G401 (cell line): ENCODE data around the gene LRCH4. TPM values are rescaled to one million over a fixed set of nuclear protein-coding genes. Genes with fewer than 3 reads are reported as not detected.
"Not testable (repeated sequence)": the region's sequence is repeated elsewhere in the genome, so short reads cannot be mapped to it uniquely, and the experiment has no call there.

Experiments
- DNase-seq: peaks from one replicate; pipeline ENCODE4 v3.0.0-alpha.2; 2015; ENCODE audit warnings: low spot score
- in situ Hi-C: cut with HindIII; loops from 2 replicates; pipeline ENCODE4 v1.10.0; 2016; ENCODE audit warnings: low sequenced_read_pairs, mixed read lengths
- total RNA-seq: library from RNA; depleted of rRNA; stranded (reverse); fragments of >200 nt; shearing (Covaris generic); gene quantifications from 2 replicates; pipeline ENCODE4 v1.2.3, GENCODE V29; 2014

LRCH4 gene
- total RNA-seq, 1 experiment from 2014 or later, result 6.5 TPM

- DNase-seq, result no peak
- in situ Hi-C loops, result no loop called here
Observed at GRCh38 chr7:100555701-100556100, 30.2 kb downstream of the LRCH4 start.

GRCh38 chr7:100553032-100553431 is 32.9 kb downstream of the LRCH4 start:
- in situ Hi-C loops, result no loop called here
- DNase-seq, result no peak

DNA sequence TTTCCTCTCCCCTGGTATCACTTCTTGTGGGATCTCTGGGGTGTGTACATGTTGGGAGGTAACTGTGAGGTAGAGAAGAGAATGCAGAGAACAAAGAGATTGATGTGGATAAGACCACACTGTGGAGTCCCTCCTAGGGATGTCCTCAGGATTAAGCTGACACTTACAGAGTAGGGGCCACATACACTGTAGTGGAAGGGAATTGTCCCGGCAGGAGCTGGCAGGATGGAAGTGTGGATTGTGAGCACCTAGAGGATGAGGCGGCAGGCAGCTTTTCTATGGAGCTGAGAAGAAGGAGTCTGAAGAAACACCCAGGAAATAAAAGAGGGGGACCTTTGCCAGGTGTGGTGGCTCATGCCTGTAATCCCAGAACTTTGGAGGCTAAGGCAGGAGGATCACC is 33.4 kb downstream of the LRCH4 start:
- in situ Hi-C loops, result no loop called here
- DNase-seq, result no peak

- in situ Hi-C loops, DNase-seq: not testable (repeated sequence)
Observed at GRCh38 chr7:100548446-100548845, 37.5 kb downstream of the LRCH4 start.

GRCh38 chr7:100547872-100548271 is 38.1 kb downstream of the LRCH4 start:
- in situ Hi-C loops, result no loop called here
- peak; percentile 32 for DNase-seq

- in situ Hi-C loops, result no loop called here
- DNase-seq, result peak; percentile 26
Observed at GRCh38 chr7:100546926-100547800, 38.8 kb downstream of the LRCH4 start.

GRCh38 chr7:100546129-100546925 is 39.6 kb downstream of the LRCH4 start:
- peak; percentile 27 for DNase-seq
- in situ Hi-C loops, result no loop called here

DNA sequence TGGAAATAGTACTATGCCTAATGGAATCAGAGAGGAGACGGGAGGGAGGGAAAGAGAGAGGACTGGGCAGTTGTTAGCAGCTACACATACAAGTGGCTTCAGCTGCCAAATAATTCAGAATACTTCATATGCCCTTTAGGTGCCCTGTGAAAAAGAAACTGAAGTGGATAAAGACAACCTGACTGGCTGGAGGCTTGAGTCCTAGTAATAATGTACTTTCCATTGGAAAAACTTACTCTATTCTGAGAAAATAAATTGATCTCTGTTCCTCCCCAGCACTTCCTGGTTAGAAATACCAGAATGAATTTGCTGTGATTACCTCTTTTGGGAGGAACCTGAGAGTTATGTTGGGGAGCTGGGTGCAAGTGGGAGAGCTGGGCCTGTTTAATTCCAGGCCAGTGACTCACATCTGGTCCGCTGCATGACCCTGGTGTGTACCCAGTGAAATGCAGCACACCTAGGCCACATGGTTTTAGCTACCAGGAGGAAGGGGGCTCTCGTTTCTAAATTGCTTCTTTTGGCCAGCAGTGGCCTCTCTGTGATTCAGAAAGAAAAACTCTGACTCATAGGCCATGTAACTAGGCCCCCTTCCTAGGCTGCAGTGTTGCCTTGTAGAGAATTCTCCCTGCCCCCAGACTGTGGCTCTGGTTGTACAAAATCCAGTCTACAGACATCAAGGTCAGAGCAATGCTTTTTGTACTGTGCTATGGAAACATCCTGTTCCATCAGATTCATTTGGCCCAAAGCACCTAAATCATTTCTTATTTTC is 40.4 kb downstream of the LRCH4 start:
- peak; percentile 70 for DNase-seq
- in situ Hi-C loops, result no loop called here

DNA sequence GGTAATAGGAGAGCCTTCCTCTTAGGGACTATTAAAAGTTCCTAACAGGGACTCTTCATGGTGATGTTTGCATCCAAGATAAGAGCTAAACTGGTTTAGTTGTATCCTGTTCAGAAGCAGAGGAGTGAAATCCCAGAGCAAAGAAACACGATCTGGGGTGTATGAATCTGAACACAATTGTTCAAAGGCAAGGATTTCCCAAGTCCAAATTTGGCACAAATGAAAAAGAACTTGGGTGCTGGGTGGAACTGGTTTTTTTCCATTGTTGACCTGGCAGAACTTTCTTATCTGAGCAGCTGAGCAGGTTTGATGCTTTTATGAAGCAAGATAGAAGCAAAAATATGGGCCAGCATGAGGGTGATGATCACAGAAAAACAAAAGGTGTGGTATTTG is 41.0 kb downstream of the LRCH4 start:
- in situ Hi-C loops, result no loop called here
- DNase-seq, result peak; percentile 78

DNA sequence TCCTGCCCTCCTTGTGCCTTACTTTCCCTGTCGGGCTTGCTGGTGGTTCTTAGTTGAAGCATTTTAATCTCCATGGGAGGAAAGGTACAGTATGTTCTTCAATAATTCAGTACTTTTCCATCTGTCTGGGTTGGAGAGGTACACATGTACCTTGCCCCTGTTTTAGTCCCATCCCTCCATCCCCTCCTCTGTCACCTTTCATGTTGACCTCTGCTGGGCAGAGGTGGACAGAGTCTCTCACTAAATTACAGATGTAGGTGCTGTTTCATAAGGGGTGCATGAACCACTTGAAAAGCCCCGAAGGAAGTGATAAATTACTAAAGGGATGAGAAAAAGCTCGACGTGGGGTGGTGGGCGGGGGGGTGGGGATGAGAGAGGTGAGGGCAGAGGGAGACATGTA is 41.5 kb downstream of the LRCH4 start:
- in situ Hi-C loops, result no loop called here
- peak; percentile 39 for DNase-seq

DNA sequence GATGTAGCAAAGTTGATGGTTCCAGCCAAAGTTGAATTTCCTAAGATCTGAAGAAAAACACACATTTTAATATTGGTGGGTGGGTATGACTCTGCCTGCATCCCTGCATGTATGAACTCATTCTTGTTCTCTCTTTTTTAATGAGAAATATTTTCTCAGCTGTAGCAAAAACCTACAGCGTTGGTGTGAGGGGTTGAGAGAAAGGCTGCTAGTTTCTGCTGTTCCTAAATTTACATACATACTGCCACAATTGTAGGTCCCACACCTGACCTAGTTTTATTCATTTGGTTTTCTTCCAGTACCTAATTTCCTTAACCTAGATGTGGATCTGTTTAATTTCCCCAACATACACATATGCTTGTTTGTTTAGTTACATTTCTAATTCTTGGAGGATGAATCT is 42.3 kb downstream of the LRCH4 start:
- DNase-seq, result peak; percentile 68
- in situ Hi-C loops, result no loop called here

DNA sequence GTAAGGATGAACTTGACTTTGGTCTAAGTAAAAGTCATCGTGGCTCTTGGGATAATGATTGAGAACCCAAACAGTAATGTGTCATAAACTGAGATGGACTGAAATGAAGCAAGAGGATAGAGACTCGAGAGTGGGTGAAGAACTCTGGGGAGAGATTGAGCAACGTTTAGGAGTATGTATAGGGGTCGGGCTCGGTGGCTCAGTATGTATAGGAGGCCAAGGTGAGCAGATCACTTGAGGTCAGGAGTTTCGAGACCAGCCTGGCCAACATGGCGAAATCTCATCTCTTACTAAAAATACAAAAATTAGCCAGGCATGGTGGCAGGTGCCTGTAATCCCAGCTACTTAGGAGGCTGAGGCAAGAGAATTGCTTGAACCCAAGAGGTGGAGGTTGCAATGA is 44.6 kb downstream of the LRCH4 start:
- in situ Hi-C loops, DNase-seq: not testable (repeated sequence)

- in situ Hi-C loops, result no loop called here
- DNase-seq, result no peak
Observed at GRCh38 chr7:100540073-100540723, 45.7 kb downstream of the LRCH4 start.

- no peak for DNase-seq
- in situ Hi-C loops, result no loop called here
Observed at GRCh38 chr7:100539436-100540006, 46.4 kb downstream of the LRCH4 start.

DNA sequence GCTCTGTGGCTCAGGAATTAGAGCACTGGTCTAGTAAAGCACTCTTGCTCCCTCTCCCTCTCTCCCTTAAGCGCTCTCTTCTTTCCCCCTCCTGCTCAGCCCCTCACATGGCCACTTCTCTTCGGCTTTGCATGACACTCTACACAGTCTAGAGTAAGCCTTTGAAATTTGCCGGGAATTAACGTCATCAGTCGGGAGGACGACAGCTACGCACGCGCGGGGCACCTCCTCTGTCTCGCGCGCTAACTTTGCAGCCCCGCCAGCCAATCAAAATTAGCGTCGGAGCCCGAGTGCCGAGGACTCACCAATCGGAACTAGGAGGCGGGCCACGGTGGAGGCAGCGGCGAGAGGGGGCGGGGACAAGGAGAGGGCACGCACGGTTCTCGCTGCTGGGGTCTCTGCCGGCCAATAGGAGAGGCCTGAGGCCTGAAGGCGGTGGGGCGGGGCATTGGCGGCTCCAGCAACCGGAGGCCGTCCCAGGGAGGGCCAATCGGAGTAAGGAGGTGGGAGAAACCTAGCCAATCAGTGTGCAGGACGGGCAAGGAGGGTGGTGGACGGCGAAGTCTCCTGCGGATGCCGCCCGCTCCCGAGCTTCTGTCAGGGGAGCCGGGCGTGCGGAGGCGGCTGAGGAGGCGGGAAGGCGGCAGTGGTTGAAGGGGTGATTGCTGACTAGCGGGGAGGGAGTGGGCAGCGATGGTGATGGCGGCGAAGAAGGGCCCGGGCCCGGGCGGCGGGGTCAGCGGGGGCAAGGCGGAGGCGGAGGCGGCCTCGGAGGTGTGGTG is 47.1 kb downstream of the LRCH4 start, which contains the start of gene AGFG2:
TSS of gene AGFG2 (plus strand) at position 550 of the 782 bp plus-strand sequence. CDS start at position 694, 144 bp downstream.
- in situ Hi-C loops, result no loop called here
- peak; percentile 100 for DNase-seq

GRCh38 chr7:100538348-100538653 is 47.6 kb downstream of the LRCH4 start:
- in situ Hi-C loops, result no loop called here
- DNase-seq, result no peak

- in situ Hi-C loops, DNase-seq: not testable (repeated sequence)
Observed at GRCh38 chr7:100536695-100537094, 49.2 kb downstream of the LRCH4 start.

DNA sequence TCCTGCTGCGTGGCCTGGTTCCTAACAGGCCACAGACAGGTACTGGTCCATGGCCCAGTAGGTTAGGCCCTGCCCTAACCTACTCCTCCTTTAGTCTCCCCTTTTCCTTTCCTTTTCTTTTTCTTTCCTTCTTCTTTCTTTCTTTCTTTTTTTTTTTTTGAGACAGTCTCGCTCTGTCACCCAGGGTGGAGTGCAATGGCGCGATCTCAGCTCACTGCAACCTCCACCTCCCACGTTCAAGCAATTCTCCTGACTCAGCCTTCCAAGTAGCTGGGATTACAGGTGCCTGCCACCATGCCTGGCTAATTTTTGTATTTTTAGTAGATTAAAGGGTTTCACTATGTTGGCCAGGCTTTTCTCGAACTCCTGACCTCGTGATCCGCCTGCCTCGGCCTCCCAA is 49.9 kb downstream of the LRCH4 start:
- DNase-seq, in situ Hi-C loops: not testable (repeated sequence)
